Heart left ventricle (tissue), 16 donors: ENCODE measurements around the gene TTLL9. TPM values are rescaled to one million over a fixed set of nuclear protein-coding genes. Genes with fewer than 3 reads are reported as not detected.

Experiments
- ATAC-seq, 4 donors: fragments of 200-7000 bp; cut with Tn5 transposase; one replicate each; pipeline ENCODE4 v1.9.1; 2020 to 2022; ENCODE audit warnings: moderate library complexity in 4 of 4, mild to moderate bottlenecking in 3 of 4, moderate number of reproducible peaks in 1 of 4
- DNase-seq, 5 donors: peaks; one replicate each; pipeline ENCODE4 v3.0.0-alpha.2; 2020
- H3K27ac ChIP-seq, 12 donors: fragments of 200-600 bp; sonication (generic) in 4 of 12; one replicate each; pipeline versions ENCODE4 v1.5.0 to v1.8.0; 2016 to 2022; ENCODE audit warnings: mild to moderate bottlenecking in 2 of 12
- H3K27me3 ChIP-seq, 9 donors: fragments of 200-600 bp; sonication (generic) in 2 of 9; one replicate each; pipeline versions ENCODE4 v1.5.1 to v1.8.0; 2016 to 2022; ENCODE audit warnings: mild to moderate bottlenecking in 3 of 9
- H3K36me3 ChIP-seq, 9 donors: fragments of 200-600 bp; sonication (generic) in 2 of 9; one replicate each; pipeline versions ENCODE4 v1.5.0 to v1.8.0; 2018 to 2022; ENCODE audit warnings: mild to moderate bottlenecking in 2 of 9
- H3K4me1 ChIP-seq, 12 donors: fragments of 200-600 bp; sonication (generic) in 4 of 12; one replicate each; pipeline versions ENCODE4 v1.5.0 to v1.8.0; 2016 to 2022; ENCODE audit warnings: mild to moderate bottlenecking in 3 of 12
- H3K4me3 ChIP-seq, 12 donors: fragments of 200-600 bp; sonication (generic) in 4 of 12; one replicate each; pipeline versions ENCODE4 v1.5.0 to v1.8.0; 2017 to 2022; ENCODE audit warnings: mild to moderate bottlenecking in 9 of 12, moderate library complexity in 4 of 12
- H3K9me3 ChIP-seq, 12 donors: fragments of 200-600 bp; sonication (generic) in 4 of 12; one replicate each; pipeline versions ENCODE4 v1.5.0 to v1.8.0; 2016 to 2022; ENCODE audit warnings: mild to moderate bottlenecking in 1 of 12
- CTCF ChIP-seq, 12 donors: fragments of 200-600 bp; sonication (generic) in 4 of 12; IDR thresholded peaks; one replicate each; pipeline versions ENCODE4 v1.5.0 to v1.8.0; 2018 to 2022; ENCODE audit warnings: antibody characterized with exemption in 12 of 12, mild to moderate bottlenecking in 5 of 12
- POLR2A ChIP-seq, 2 donors: fragments of 450-650 bp; IDR thresholded peaks; one replicate each; pipeline ENCODE4 v1.6.1; 2017; ENCODE audit warnings: antibody characterized with exemption in 2 of 2, mild to moderate bottlenecking in 2 of 2, moderate library complexity in 2 of 2
- WGBS, 4 donors: extraction: QIAGEN DNeasy Blood & Tissue Kit in 2 of 4; methylation state at CpG; one replicate each; pipeline versions ENCODE4 v1.1.5 to v1.1.7; 2013 to 2018; 5-methylcytosine and 5-hydroxymethylcytosine counted together
- intact Hi-C, 10 donors: fragments of 100-400 bp; cut with DNase I; formaldehyde crosslinking; loops; one replicate each; pipeline versions ENCODE4 v1.11.1 to v1.14.2; 2022
- polyA plus RNA-seq, 2 donors: library from polyadenylated mRNA; stranded (reverse); fragments of 200-250 nt; gene quantifications; one replicate each; pipeline ENCODE4 v1.2.3, GENCODE V29; 2013
- total RNA-seq, 9 donors: library from RNA; depleted of rRNA in 2 of 9; stranded (reverse); fragments of >200 nt in 2 of 9; fragmentation: NEBNext Ultra II Directional in 3 of 9; extraction: Animal tissue kit (Norgen Biotek cat#: 25700) in 3 of 9; gene quantifications; one replicate each; pipeline versions ENCODE4 v1.1.0 to v1.2.4, GENCODE V29; 2016 to 2023
- donor health status: ischemic (EF 13 %, LVEDD 7.1; RV severe dilation, severe dysfunction).
- donor health status: healthy with polysubstance abuse.
- donor health status: DM: no; HTN: yes; CAD: no.
- donor health status: DM: no; HTN: no; CAD: no.
- donor health status: ischemic (EF 25% LVEDD 6.9; RV normal size, moderate dysfunction).
- donor health status: ischemic (EF 25% LVEDD 5.7; RV mildly dilated, moderate dysfunction).
- donor health status: healthy.
- donor health status: DM: yes; HTN: yes; CAD: no.
- donor health status: ischemic (EF 35%, LVEDD 5.7; RV mildly dilated, moderate dysfunction).
- donor health status: nonischemic (EF 11% LVEDD 7.7; RV severe dilation, severe dysfunction).
- donor health status: DM: yes; HTN: yes; CAD: no.
- donor health status: PGD.
- donor health status: ischemic (EF 29% LVEDD 5.4; RV normal size, mild dysfunction).
- donor health status: nonischemic (EF 23%, LVEDD 6.1; RV moderate dilation, normal function).

The TTLL9 gene
- total and polyA plus RNA-seq, 11 donors = not detected

GRCh38 chr20:31975874-31976273 is 105.4 kb downstream of the TTLL9 start:
- Histone ChIP-seq H3K27me3 (peaks cover 0 to 28% (median 0%) of the 10 kb centered on the region in 9 donors), H3K9me3 (no peaks in the 10 kb centered on the region), H3K4me1 (no peaks in the 10 kb centered on the region), H3K27ac (no peak overlapping the region), H3K4me3 (no peak overlapping the region), H3K36me3 (no peaks in the 10 kb centered on the region)
- DNase-seq = no peak
- WGBS, 4 donors = 86 to 93% (median 91%) methylated on average over 2 of the region's 2 CpGs
- intact Hi-C loops = no loop called here
- ATAC-seq = no peak
- no peak for TF ChIP-seq CTCF (IDR thresholded peaks at IDR 0.05)
- TF ChIP-seq POLR2A (IDR thresholded peaks at IDR 0.05) = no peak

- DNase-seq = no peak
- intact Hi-C loops = no loop called here
- Histone ChIP-seq H3K27me3 (peaks cover 0 to 28% (median 3%) of the 10 kb centered on the region in 9 donors), H3K27ac (no peak overlapping the region), H3K4me3 (no peak overlapping the region), H3K36me3 (no peaks in the 10 kb centered on the region), H3K4me1 (no peaks in the 10 kb centered on the region), H3K9me3 (no peaks in the 10 kb centered on the region)
- no peak for ATAC-seq
- WGBS, 4 donors = 83 to 92% (median 87%) methylated on average over 4 of the region's 4 CpGs
- no peak for TF ChIP-seq POLR2A (IDR thresholded peaks at IDR 0.05)
- no peak for TF ChIP-seq CTCF (IDR thresholded peaks at IDR 0.05)
These were observed 106.6 kb downstream of the TTLL9 start for GRCh38 chr20:31977080-31977479.

- TF ChIP-seq POLR2A (IDR thresholded peaks at IDR 0.05) (no peak), CTCF (IDR thresholded peaks at IDR 0.05) (no peak)
- intact Hi-C loops = no loop called here
- H3K4me3 ChIP-seq = no peak overlapping the region
- H3K27ac ChIP-seq = no peak overlapping the region
- ATAC-seq (no peak), DNase-seq (no peak)
- H3K36me3 ChIP-seq = no peaks in the 10 kb centered on the region
- H3K9me3 ChIP-seq = no peaks in the 10 kb centered on the region
- H3K4me1 ChIP-seq = no peaks in the 10 kb centered on the region
- 51 to 62% (median 54%) methylated on average over 6 of the region's 6 CpGs for WGBS, 4 donors
- peaks cover 0 to 18% (median 3%) of the 10 kb centered on the region in 9 donors for H3K27me3 ChIP-seq
These were observed 109.4 kb downstream of the TTLL9 start for GRCh38 chr20:31979713-31980426.

GRCh38 chr20:31981784-31982183 is 111.3 kb downstream of the TTLL9 start:
- intact Hi-C loops = no loop called here
- H3K27ac ChIP-seq = no peak overlapping the region
- H3K4me1 ChIP-seq = no peaks in the 10 kb centered on the region
- H3K27me3 ChIP-seq = peaks cover 0 to 5% (median 0%) of the 10 kb centered on the region in 9 donors
- DNase-seq (no peak), ATAC-seq (no peak)
- H3K4me3 ChIP-seq = no peak overlapping the region
- H3K9me3 ChIP-seq = no peaks in the 10 kb centered on the region
- TF ChIP-seq CTCF (IDR thresholded peaks at IDR 0.05) (no peak), POLR2A (IDR thresholded peaks at IDR 0.05) (no peak)
- H3K36me3 ChIP-seq = no peaks in the 10 kb centered on the region
- 76 to 79% (median 77%) methylated on average over 2 of the region's 2 CpGs for WGBS, 4 donors
